Globus pallidus (tissue), 1 donor: ENCODE data around the gene REEP6.
"Not testable (repeated sequence)": the region's sequence is repeated elsewhere in the genome, so short reads cannot be mapped to it uniquely, and the experiment has no call there.

Experiments used
- DNase-seq: peaks from one replicate; pipeline ENCODE4 v3.0.0-alpha.2; 2015; ENCODE audit warnings: low spot score

REEP6 gene

GRCh38 chr19:1472231-1473084 lies 18.5 kb upstream of the REEP6 start:
- peak; percentile 33 for DNase-seq

- DNase-seq = peak; percentile 37
Observed at GRCh38 chr19:1473085-1473851, 17.7 kb upstream of the REEP6 start.

GRCh38 chr19:1474011-1474764 lies 16.8 kb upstream of the REEP6 start:
- DNase-seq = peak; percentile 80

- DNase-seq = no peak
Observed at GRCh38 chr19:1474765-1475351, 16.1 kb upstream of the REEP6 start.

- no peak for DNase-seq
Observed at GRCh38 chr19:1475751-1476437, 15.1 kb upstream of the REEP6 start.

- not testable (repeated sequence) for DNase-seq
Observed at GRCh38 chr19:1477056-1477455, 13.9 kb upstream of the REEP6 start.

- DNase-seq = peak; percentile 90
Observed at GRCh38 chr19:1478934-1479707, 11.9 kb upstream of the REEP6 start, which contains the start of gene C19orf25. C19orf25 (minus strand) TSS chr19:1479215; CDS start chr19:1478903, 312 bp downstream.

GRCh38 chr19:1481224-1481892 lies 9.6 kb upstream of the REEP6 start:
- DNase-seq = no peak

GRCh38 chr19:1481893-1482360 lies 9.1 kb upstream of the REEP6 start:
- DNase-seq = no peak

GRCh38 chr19:1482361-1483130 lies 8.4 kb upstream of the REEP6 start:
- DNase-seq = no peak

- no peak for DNase-seq
Observed at GRCh38 chr19:1483131-1483978, 7.6 kb upstream of the REEP6 start.

- no peak for DNase-seq
Observed at GRCh38 chr19:1483979-1484428, 7.0 kb upstream of the REEP6 start.

GRCh38 chr19:1486720-1487575 lies 4.0 kb upstream of the REEP6 start:
- DNase-seq = no peak

GRCh38 chr19:1487576-1488281 lies 3.3 kb upstream of the REEP6 start:
- DNase-seq = no peak

- DNase-seq = no peak
Observed at GRCh38 chr19:1488282-1488601, 2.7 kb upstream of the REEP6 start.

GRCh38 chr19:1489463-1490310 lies 1.3 kb upstream of the REEP6 start:
- DNase-seq = no peak
